Caco-2 (cell line): ENCODE measurements around the gene ABCA3. TPM values are rescaled to one million over a fixed set of nuclear protein-coding genes. Genes with fewer than 3 reads are reported as not detected.

Source experiments
- BruUV-seq: library from RNA; stranded (reverse); fragments of 400-500 nt; replicated peaks from 2 replicates; lab custom pipeline; 2021; lab: Mats Ljungman, UMichigan
- CTCF ChIA-PET: fragments of 300-600 bp; sonication (Branson Sonifier 250); formaldehyde crosslinking; loops from one replicate; lab custom pipeline; 2022; ENCODE audit warnings: antibody characterized with exemption; lab: Charles Lee
- POLR2A ChIA-PET: fragments of 300-600 bp; sonication (Branson Sonifier 250); formaldehyde crosslinking; loops from one replicate; lab custom pipeline; 2022; ENCODE audit warnings: antibody characterized with exemption; lab: Charles Lee
- DNase-seq, 2 experiments: peaks; one replicate each; pipeline versions ENCODE4 v3.0.0 to v3.0.0-alpha.2; 2020 to 2022
- H3K27me3 ChIP-seq: replicated peaks from 2 replicates; pipeline ENCODE4 v1.6.0; 2011; ENCODE audit warnings: low read length; ENCODE audit not compliant: control insufficient read depth, insufficient read depth
- H3K36me3 ChIP-seq: 2 replicates; pipeline ENCODE4 v1.5.1; 2011; ENCODE audit warnings: low read length; ENCODE audit not compliant: control insufficient read depth, insufficient read depth
- H3K4me1 ChIP-seq: fragments of 250-450 bp; sonication (Bioruptor Pico); 2 replicates; pipeline ENCODE4 v1.5.1; 2020; ENCODE audit warnings: mild to moderate bottlenecking
- H3K4me3 ChIP-seq: 2 replicates; pipeline ENCODE4 v1.5.1; 2011; ENCODE audit warnings: low read depth, mild to moderate bottlenecking, control low read depth, low read length
- H3K9me3 ChIP-seq: fragments of 250-450 bp; sonication (Bioruptor Pico); 2 replicates; pipeline ENCODE4 v1.5.1; 2020; ENCODE audit warnings: mild to moderate bottlenecking, moderate library complexity
- H3K27ac Mint-ChIP-seq: one replicate; pipeline ENCODE4 v1.8.0; 2022; ENCODE audit warnings: mixed read lengths; ENCODE audit not compliant: unreplicated experiment
- H3K27me3 Mint-ChIP-seq: one replicate; pipeline ENCODE4 v1.8.0; 2022; ENCODE audit warnings: mixed read lengths; ENCODE audit not compliant: insufficient read depth, unreplicated experiment
- H3K36me3 Mint-ChIP-seq: one replicate; pipeline ENCODE4 v1.8.0; 2022; ENCODE audit warnings: mild to moderate bottlenecking, mixed read lengths; ENCODE audit not compliant: insufficient read depth, unreplicated experiment
- H3K4me1 Mint-ChIP-seq: one replicate; pipeline ENCODE4 v1.8.0; 2022; ENCODE audit warnings: low read depth, mixed read lengths; ENCODE audit not compliant: unreplicated experiment
- H3K4me3 Mint-ChIP-seq: one replicate; pipeline ENCODE4 v1.8.0; 2022; ENCODE audit warnings: mild to moderate bottlenecking, moderate library complexity, mixed read lengths; ENCODE audit not compliant: unreplicated experiment
- H3K9me3 Mint-ChIP-seq: one replicate; pipeline ENCODE4 v1.8.0; 2022; ENCODE audit warnings: mixed read lengths; ENCODE audit not compliant: unreplicated experiment
- intact Hi-C: fragments of 100-400 bp; cut with micrococcal nuclease; formaldehyde crosslinking; loops from one replicate; pipeline ENCODE4 v1.10.0; 2022; ENCODE audit not compliant: unreplicated experiment
- total RNA-seq: library from RNA; stranded (reverse); gene quantifications from 2 replicates; pipeline ENCODE4 v1.2.3, GENCODE V29; 2022
- TF ChIP-seq, protein P1 (sequence below), 2 experiments: fragments of 200-600 bp in 1 of 2; IDR thresholded peaks; 1 replicate in 1 of 2; 2 replicates in 1 of 2; pipeline versions ENCODE4 v1.5.1 to v1.8.0; 2011 to 2022; ENCODE audit warnings: antibody characterized with exemption in 1 of 2, control low read depth in 1 of 2, inconsistent platforms in 1 of 2, low read depth in 1 of 2, low read length in 1 of 2, mild to moderate bottlenecking in 1 of 2, moderate library complexity in 1 of 2; ENCODE audit not compliant: insufficient read depth in 1 of 2, severe bottlenecking in 1 of 2, unreplicated experiment in 1 of 2

ABCA3 gene
- total RNA-seq, 1 experiment from 2014 or later, result 16.1 TPM

GRCh38 chr16:2357331-2357730, 16.8 kb upstream of the ABCA3 start:
- Mint-ChIP-seq H3K27me3 (no peaks in the 10 kb centered on the region), H3K9me3 (peaks cover 10% of the 10 kb centered on the region), H3K27ac (no peak overlapping the region), H3K36me3 (peaks cover 5% of the 10 kb centered on the region), H3K4me3 (no peak overlapping the region), H3K4me1 (no peaks in the 10 kb centered on the region)
- BruUV-seq, result no TSS peak
- no peak for DNase-seq
- POLR2A ChIA-PET, result no interaction called here
- TF ChIP-seq, protein P1, sequence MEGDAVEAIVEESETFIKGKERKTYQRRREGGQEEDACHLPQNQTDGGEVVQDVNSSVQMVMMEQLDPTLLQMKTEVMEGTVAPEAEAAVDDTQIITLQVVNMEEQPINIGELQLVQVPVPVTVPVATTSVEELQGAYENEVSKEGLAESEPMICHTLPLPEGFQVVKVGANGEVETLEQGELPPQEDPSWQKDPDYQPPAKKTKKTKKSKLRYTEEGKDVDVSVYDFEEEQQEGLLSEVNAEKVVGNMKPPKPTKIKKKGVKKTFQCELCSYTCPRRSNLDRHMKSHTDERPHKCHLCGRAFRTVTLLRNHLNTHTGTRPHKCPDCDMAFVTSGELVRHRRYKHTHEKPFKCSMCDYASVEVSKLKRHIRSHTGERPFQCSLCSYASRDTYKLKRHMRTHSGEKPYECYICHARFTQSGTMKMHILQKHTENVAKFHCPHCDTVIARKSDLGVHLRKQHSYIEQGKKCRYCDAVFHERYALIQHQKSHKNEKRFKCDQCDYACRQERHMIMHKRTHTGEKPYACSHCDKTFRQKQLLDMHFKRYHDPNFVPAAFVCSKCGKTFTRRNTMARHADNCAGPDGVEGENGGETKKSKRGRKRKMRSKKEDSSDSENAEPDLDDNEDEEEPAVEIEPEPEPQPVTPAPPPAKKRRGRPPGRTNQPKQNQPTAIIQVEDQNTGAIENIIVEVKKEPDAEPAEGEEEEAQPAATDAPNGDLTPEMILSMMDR (IDR thresholded peaks at IDR 0.05; ENCODE audit: insufficient read depth in 1 of 2, low read depth in 1 of 2, low read length in 1 of 2, severe bottlenecking in 1 of 2, unreplicated experiment in 1 of 2), result no peak
- Histone ChIP-seq H3K27me3 (no peaks in the 10 kb centered on the region), H3K4me3 (no peak overlapping the region), H3K9me3 (no peaks in the 10 kb centered on the region), H3K36me3 (no peaks in the 10 kb centered on the region), H3K4me1 (no peaks in the 10 kb centered on the region)
- CTCF ChIA-PET, result no interaction called here
- intact Hi-C loops, result no loop called here

DNA sequence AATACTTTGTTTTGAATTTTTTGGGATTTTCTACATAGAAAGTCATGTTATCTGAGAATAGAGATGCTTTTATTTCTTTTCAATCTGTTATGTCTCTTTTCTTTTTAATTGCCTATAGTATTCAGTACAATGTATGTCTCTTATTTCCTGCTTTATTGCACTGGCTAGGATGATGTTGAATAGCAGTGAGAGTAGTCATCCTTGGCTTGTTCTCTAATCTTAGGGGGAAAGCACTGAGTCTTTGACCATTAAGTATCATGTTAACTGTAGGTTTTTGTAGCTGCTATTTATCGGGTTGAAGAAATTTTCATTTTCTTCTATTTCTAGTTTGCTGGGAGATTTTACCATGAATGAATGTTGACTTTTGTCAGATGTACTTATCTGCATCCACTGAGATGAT, 10.0 kb upstream of the ABCA3 start:
- ChIA-PET CTCF (no interaction called here), POLR2A (no interaction called here)
- Histone ChIP-seq H3K27me3 (no peaks in the 10 kb centered on the region), H3K4me1 (no peaks in the 10 kb centered on the region), H3K4me3 (no peak overlapping the region), H3K9me3 (no peaks in the 10 kb centered on the region), H3K36me3 (no peaks in the 10 kb centered on the region)
- Mint-ChIP-seq H3K27ac (no peak overlapping the region), H3K4me1 (no peaks in the 10 kb centered on the region), H3K36me3 (no peaks in the 10 kb centered on the region), H3K27me3 (no peaks in the 10 kb centered on the region), H3K4me3 (no peak overlapping the region), H3K9me3 (no peaks in the 10 kb centered on the region)
- intact Hi-C loops, result no loop called here
- BruUV-seq, result no TSS peak
- DNase-seq, result no peak
- TF ChIP-seq, protein P1 (IDR thresholded peaks at IDR 0.05; ENCODE audit: insufficient read depth in 1 of 2, low read depth in 1 of 2, low read length in 1 of 2, severe bottlenecking in 1 of 2, unreplicated experiment in 1 of 2), result no peak

- Mint-ChIP-seq H3K4me3 (no peak overlapping the region), H3K9me3 (no peaks in the 10 kb centered on the region), H3K27ac (no peak overlapping the region), H3K27me3 (peaks cover 3% of the 10 kb centered on the region), H3K36me3 (peaks cover 10% of the 10 kb centered on the region), H3K4me1 (no peaks in the 10 kb centered on the region)
- POLR2A ChIA-PET, result no interaction called here
- Histone ChIP-seq H3K9me3 (no peaks in the 10 kb centered on the region), H3K4me1 (0 out of 2 replicates have a peak, but pooled peaks cover 3% of the 10 kb centered on the region), H3K4me3 (no peak overlapping the region), H3K27me3 (no peaks in the 10 kb centered on the region), H3K36me3 (no peaks in the 10 kb centered on the region)
- intact Hi-C loops, result no loop called here
- TF ChIP-seq, protein P1 (IDR thresholded peaks at IDR 0.05; ENCODE audit: insufficient read depth in 1 of 2, low read depth in 1 of 2, low read length in 1 of 2, severe bottlenecking in 1 of 2, unreplicated experiment in 1 of 2), result no peak
- CTCF ChIA-PET, result no interaction called here
- DNase-seq, result no peak
- BruUV-seq, result no TSS peak
Observed at GRCh38 chr16:2343211-2343610, 2.7 kb upstream of the ABCA3 start.
